GM21528 (cell line): ENCODE data around the gene LGALS3.

Experiments
- ATAC-seq: cut with Tn5 transposase; IDR thresholded peaks from one replicate; pipeline ENCODE4 v1.9.1; 2021; ENCODE audit warnings: mild to moderate bottlenecking, moderate library complexity; ENCODE audit not compliant: unreplicated experiment, low FRiP score

LGALS3 gene

GRCh38 chr14:55128386-55129085 is 516 bp upstream of the LGALS3 start:
- no peak for ATAC-seq

DNA sequence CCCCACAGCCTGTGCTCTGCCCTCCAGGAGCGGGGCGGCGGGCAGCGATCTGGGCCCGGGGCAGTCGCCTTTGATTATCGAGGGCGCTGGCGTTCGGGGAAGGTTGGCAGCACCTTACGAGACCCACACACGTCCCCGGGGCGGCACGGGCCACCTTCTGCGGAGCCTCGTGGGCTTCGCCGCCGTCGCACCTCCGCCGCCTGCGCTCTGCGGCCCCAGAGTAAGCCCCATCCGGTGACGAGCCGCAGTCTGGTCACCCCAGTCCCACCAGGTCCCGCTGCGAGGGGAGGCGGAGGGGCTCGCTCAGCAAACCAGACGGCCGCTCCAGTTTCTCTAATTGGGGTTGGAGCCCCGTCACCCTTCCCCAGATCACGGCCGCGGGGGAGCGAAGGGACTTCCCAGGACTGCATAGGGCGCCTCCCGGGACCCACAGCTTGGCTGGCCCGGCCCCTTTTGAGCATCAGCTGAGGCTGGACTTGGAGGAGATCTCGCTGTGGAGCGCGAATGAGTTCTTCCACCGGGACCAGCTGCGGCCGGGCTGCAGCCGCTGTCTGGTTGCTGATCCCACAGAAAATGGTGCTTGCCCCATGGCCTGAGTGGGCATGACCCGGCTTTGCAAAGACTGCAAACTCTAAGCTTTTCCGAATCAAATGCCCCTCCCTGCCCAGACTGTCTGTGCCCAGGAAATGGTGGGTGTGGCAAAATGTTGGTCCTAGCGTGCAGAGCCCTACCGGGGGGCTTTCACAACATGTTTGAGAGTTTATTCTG is 560 bp downstream of the LGALS3 start:
- ATAC-seq: peak; percentile 62

- ATAC-seq: no peak
Measured at GRCh38 chr14:55130196-55130550, 1.1 kb downstream of the LGALS3 start.

GRCh38 chr14:55131370-55132137 is 2.5 kb downstream of the LGALS3 start:
- ATAC-seq: no peak

- ATAC-seq: no peak
Measured at GRCh38 chr14:55133416-55133815, 4.4 kb downstream of the LGALS3 start.

DNA sequence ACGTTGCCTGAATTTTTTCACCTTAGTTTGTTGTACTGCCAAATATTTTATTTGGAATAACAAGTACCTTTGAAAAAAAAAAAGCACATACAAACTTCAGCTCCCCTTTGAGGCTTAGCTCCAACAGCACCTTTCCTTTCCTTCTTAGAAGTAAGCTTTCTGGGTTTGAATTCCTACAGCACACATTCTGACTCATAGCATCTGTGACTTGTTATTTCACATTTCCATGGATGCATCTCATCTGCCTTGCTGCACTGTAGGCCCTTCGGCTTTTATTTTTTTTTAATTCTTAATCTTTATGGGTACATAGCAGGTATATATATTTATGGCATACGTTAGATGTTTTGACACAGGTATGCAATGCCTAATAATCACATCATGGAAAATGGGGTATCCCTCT is 7.2 kb downstream of the LGALS3 start:
- ATAC-seq: no peak

DNA sequence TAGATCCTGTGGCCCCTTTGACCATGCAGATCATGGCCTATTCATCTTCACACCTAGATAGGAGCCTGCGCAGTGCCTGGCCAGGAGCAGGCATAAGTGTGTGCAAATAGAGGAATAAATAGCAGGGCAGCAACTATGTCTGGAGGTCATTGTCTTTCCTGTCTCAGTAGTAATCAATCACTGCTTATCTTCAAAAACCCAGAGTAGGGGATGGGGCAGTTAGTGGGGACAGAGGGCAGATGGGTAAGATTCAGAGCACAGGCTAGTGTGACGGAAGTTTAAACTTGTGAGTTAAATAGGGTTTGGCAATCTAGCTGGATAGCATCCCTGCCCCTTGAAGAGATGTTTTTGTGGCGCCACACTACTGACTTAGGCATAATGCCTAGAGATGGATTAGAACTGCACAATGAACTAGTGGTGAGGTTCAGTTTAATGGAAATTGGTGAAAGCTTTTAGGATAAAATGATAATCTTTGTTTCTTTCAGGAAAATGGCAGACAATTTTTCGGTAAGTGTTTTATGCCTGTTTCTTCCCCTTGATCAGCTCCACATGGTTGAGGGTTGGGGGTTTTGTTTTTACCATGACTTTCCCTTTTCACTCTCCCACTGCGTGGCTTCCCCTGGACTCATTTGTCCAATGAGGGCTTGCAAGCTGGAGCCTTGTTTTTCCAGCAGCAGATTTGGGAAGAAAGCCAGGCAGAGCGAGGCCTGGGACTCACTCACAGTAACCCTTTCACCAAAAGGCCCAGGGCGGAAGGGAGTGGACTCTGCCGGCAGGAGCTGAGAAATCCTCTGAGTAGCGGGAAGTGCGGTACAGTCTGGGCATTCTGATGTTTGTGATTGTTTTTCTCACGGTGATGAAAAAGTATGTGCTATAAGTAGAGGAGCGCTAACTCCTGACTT is 8.1 kb downstream of the LGALS3 start:
- no peak for ATAC-seq

DNA sequence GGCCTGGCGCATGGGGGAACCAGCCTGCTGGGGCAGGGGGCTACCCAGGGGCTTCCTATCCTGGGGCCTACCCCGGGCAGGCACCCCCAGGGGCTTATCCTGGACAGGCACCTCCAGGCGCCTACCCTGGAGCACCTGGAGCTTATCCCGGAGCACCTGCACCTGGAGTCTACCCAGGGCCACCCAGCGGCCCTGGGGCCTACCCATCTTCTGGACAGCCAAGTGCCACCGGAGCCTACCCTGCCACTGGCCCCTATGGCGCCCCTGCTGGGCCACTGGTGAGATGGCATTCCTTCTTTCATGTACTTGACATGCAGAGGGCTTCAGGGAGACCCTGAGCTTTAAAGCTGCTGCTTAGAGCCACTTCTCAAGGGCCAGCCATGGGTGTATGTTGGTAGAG is 9.0 kb downstream of the LGALS3 start:
- ATAC-seq: no peak

DNA sequence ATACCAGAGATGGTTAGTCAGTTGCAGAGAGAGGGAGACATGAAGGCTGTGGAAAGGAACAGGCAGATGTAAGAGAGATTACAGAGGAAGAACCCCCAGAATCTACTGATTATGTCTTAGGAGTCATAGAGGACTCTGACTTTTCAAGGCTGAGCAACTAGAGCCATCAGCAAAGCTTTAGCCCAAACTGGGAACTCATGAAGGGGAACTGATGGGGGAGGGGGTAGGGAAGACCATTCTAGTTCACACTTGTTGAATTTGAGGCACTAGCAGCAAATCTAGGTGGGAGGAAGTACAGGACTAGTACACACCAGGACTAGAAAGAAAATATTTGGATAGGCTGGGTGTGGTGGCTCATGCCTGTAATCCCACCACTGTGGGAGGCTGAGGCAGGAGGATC is 10.1 kb downstream of the LGALS3 start:
- ATAC-seq: no peak

DNA sequence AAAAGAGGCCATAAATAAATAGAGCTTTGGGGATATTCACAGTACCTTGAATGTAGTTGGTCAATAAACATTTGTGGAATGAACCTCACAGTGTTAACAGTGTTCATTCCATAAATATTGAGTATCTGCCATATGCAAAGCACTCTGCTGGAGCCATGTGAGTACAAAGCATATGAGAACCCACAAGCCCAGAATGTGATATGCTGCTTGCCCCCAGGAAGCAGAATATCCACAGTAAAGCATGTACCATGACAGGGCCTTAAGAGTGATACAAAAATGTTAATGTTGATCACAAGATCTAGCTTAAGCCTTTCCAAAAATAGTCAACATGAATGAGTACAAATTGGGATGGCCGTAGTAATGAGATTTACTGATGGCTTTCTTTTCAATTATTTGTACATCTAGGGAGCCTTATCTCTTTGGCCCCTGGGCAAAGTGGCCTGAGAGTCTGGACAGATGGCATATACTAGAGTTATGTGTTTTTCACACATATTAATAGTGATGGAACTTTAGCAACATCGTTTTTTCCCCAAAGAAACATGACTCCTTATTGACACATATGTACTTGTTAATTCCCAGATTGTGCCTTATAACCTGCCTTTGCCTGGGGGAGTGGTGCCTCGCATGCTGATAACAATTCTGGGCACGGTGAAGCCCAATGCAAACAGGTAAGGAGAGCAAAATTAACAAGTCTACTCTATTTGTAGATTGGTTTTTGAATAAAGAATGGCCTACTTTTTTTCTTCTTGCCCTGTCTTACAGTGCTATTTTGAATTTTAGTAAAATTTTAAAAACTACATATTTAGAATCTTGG is 10.9 kb downstream of the LGALS3 start:
- no peak for ATAC-seq

DNA sequence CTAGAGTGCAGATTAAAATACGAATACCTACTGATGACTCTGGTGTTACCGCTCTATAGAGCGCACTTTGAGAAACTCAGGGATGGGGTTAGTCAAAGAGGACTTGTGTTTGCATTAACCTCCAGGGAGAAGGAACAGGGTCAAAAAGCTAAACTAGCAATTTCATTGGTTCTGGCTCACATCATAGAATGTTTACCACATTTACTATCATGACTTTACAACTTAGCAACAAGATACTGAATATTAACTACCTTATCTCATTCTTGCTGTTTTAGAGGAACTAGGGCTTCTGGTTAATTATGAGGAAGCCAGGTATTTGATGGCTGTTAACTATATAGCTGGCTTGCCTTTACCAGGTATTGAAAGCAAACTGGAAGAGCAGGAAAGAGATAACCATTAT is 12.8 kb downstream of the LGALS3 start:
- no peak for ATAC-seq

DNA sequence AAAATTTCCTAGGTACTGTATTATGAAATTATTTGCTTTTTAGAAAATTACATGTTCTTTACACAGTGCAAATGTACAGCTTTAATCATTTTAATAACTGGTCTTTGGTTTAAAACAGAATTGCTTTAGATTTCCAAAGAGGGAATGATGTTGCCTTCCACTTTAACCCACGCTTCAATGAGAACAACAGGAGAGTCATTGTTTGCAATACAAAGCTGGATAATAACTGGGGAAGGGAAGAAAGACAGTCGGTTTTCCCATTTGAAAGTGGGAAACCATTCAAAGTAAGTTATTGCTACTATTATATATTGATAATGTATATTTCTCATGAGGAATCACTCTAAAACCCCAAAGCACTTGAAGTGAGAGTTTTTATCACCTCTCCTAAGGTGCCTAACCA is 13.4 kb downstream of the LGALS3 start:
- no peak for ATAC-seq

DNA sequence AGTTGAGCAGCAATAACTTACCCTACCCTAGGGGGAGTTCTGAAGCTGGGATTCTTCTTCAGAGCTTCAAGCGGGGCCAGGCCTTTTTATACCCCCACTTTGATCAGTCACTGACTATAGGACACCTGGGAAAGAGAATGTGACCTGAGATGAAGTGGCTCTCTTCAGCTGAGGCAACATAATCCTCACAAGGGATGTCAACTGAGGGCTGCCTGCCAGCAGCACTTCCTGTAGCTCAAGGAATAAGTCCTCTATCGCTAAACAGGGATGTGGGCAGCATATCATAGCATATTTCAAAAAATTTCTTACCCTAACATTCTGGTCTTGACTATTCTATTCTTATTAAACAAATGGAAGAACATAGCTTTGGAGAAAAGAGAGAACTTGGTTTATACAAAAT is 17.4 kb downstream of the LGALS3 start:
- ATAC-seq: no peak

DNA sequence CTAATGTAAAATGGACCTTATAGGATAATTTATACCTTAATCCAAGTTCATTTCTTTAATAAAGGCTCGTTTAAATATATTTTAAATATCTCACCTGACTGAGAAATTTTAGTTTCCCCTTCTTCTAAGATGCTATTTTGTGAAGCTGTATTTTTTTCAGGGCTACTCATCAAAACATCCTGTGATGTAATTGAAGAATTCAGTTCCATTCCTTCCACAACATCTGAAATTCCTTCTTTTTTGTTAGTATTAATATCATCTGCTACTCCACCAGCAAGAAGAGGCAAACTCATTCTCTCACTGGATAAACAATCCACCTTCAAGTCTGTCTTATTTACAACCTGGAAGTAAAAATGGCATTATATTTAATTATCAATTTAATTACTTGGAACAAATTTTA is 22.5 kb downstream of the LGALS3 start:
- ATAC-seq: no peak

- no peak for ATAC-seq
Measured at GRCh38 chr14:55152052-55152753, 23.2 kb downstream of the LGALS3 start.

GRCh38 chr14:55153951-55154350 is 24.9 kb downstream of the LGALS3 start:
- no peak for ATAC-seq

GRCh38 chr14:55157080-55157479 is 28.0 kb downstream of the LGALS3 start:
- no peak for ATAC-seq

- ATAC-seq: no peak
Measured at GRCh38 chr14:55158412-55158811, 29.4 kb downstream of the LGALS3 start.

DNA sequence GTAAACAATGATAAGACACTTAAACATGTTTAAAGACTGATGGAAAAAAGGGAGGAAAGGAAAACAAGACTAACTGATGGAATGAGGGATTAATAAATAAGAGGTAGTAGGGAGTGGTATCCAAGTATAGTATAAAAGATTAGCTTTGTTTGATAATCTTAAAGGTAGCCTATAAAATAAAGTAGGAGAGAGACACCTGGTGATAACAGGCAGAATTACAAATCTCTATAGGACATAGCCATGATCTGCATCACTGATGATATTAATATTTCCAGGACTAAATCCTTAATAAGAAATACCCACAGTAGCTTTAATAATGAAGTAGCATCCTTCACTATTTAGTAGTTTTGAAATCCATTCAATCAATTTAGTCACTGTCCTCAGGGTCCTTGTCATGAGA is 31.9 kb downstream of the LGALS3 start:
- no peak for ATAC-seq
